Astrocyte (in vitro differentiated cells and primary cell): ENCODE results near the gene IDS. TPM values are rescaled to one million over a fixed set of nuclear protein-coding genes. Genes with fewer than 3 reads are reported as not detected.
A peak's percentile ranks its signal among the peaks of the same experiment; 100 is the strongest.

Source experiments
- DNase-seq: peaks from one replicate; pipeline ENCODE4 v3.0.0-alpha.2; 2010; ENCODE audit warnings: low read depth
- FAIRE-seq: peaks from 2 replicates; lab custom pipeline; 2011; peaks lifted over from hg19 to GRCh38; lab: Jason Lieb, UNC
- H2AFZ ChIP-seq: 2 replicates; pipeline ENCODE4 v1.6.0; 2012; ENCODE audit warnings: low read depth, low read length, inconsistent platforms
- H3K27ac ChIP-seq: 2 replicates; pipeline ENCODE4 v1.5.1; 2011; ENCODE audit warnings: low read depth, low read length, inconsistent platforms
- H3K27me3 ChIP-seq: 2 replicates; pipeline ENCODE4 v1.6.0; 2011; ENCODE audit warnings: low read length, inconsistent platforms; ENCODE audit not compliant: insufficient read depth
- H3K36me3 ChIP-seq: 2 replicates; pipeline ENCODE4 v1.5.1; 2011; ENCODE audit warnings: low read length, inconsistent platforms; ENCODE audit not compliant: insufficient read depth
- H3K4me1 ChIP-seq: 2 replicates; pipeline ENCODE4 v1.5.1; 2011; ENCODE audit warnings: low read length, inconsistent platforms; ENCODE audit not compliant: insufficient read depth
- H3K4me2 ChIP-seq: 2 replicates; pipeline ENCODE4 v1.6.0; 2012; ENCODE audit warnings: low read length, inconsistent platforms
- H3K4me3 ChIP-seq: 2 replicates; pipeline ENCODE4 v1.5.1; 2011; ENCODE audit warnings: low read depth, mild to moderate bottlenecking, low read length, inconsistent platforms; ENCODE audit not compliant: insufficient read depth
- H3K79me2 ChIP-seq: 2 replicates; pipeline ENCODE4 v1.6.0; 2012; ENCODE audit warnings: mild to moderate bottlenecking, low read length, inconsistent platforms; ENCODE audit not compliant: insufficient read depth
- H3K9ac ChIP-seq: 2 replicates; pipeline ENCODE4 v1.6.0; 2012; ENCODE audit warnings: mild to moderate bottlenecking, low read length, inconsistent platforms
- H3K9me3 ChIP-seq: 2 replicates; pipeline ENCODE4 v1.5.1; 2012; ENCODE audit warnings: low read depth, mild to moderate bottlenecking, low read length, inconsistent platforms; ENCODE audit not compliant: insufficient read depth
- H4K20me1 ChIP-seq: 2 replicates; pipeline ENCODE4 v1.6.0; 2012; ENCODE audit warnings: low read length, inconsistent platforms; ENCODE audit not compliant: insufficient read depth
- H3K27ac Mint-ChIP-seq: one replicate; pipeline ENCODE4 v1.8.0; 2021; ENCODE audit warnings: mild to moderate bottlenecking, mixed read lengths; ENCODE audit not compliant: unreplicated experiment
- H3K27me3 Mint-ChIP-seq: one replicate; pipeline ENCODE4 v1.8.0; 2021; ENCODE audit warnings: low read depth, mixed read lengths; ENCODE audit not compliant: unreplicated experiment
- H3K36me3 Mint-ChIP-seq: one replicate; pipeline ENCODE4 v1.8.0; 2021; ENCODE audit warnings: low read depth, mixed read lengths; ENCODE audit not compliant: unreplicated experiment
- H3K4me1 Mint-ChIP-seq: one replicate; pipeline ENCODE4 v1.8.0; 2021; ENCODE audit warnings: low read depth, mixed read lengths; ENCODE audit not compliant: unreplicated experiment
- H3K4me3 Mint-ChIP-seq: one replicate; pipeline ENCODE4 v1.8.0; 2021; ENCODE audit warnings: mild to moderate bottlenecking, moderate library complexity, mixed read lengths; ENCODE audit not compliant: unreplicated experiment
- H3K9me3 Mint-ChIP-seq: one replicate; pipeline ENCODE4 v1.8.0; 2021; ENCODE audit warnings: mild to moderate bottlenecking, mixed read lengths; ENCODE audit not compliant: unreplicated experiment
- CTCF ChIP-seq: IDR thresholded peaks from 2 replicates; pipeline ENCODE4 v1.5.1; 2011; ENCODE audit warnings: low read depth, mild to moderate bottlenecking, inconsistent platforms, low read length, moderate library complexity; ENCODE audit not compliant: insufficient read depth
- EZH2 ChIP-seq: IDR thresholded peaks from 2 replicates; pipeline ENCODE4 v1.6.1; 2012; ENCODE audit warnings: mild to moderate bottlenecking, low read length, inconsistent platforms; ENCODE audit not compliant: insufficient read depth
- total RNA-seq: library from RNA; stranded (reverse); gene quantifications from 2 replicates; pipeline ENCODE4 v1.2.1, GENCODE V29; 2021

IDS gene
- total RNA-seq, 1 donor from 2014 or later = 130 TPM

GRCh38 chrX:149473092-149473491, 32.0 kb downstream of the IDS start:
- no peak overlapping the region for H3K27ac ChIP-seq
- DNase-seq (no peak), FAIRE-seq (no peak)
- Mint-ChIP-seq H3K9me3 (peaks cover 3% of the 10 kb centered on the region), H3K4me3 (no peak overlapping the region), H3K4me1 (peaks cover 3% of the 10 kb centered on the region), H3K27me3 (no peaks in the 10 kb centered on the region), H3K36me3 (peaks cover 3% of the 10 kb centered on the region), H3K27ac (no peak overlapping the region)
- no peaks in the 10 kb centered on the region for H3K27me3 ChIP-seq
- H4K20me1 ChIP-seq = no peaks in the 10 kb centered on the region
- no peak overlapping the region for H3K4me2 ChIP-seq
- H3K36me3 ChIP-seq = no peaks in the 10 kb centered on the region
- no peak overlapping the region for H2AFZ ChIP-seq
- TF ChIP-seq CTCF = no peak
- no peak for TF ChIP-seq EZH2
- no peak overlapping the region for H3K9ac ChIP-seq
- no peak overlapping the region for H3K4me3 ChIP-seq
- H3K79me2 ChIP-seq = no peaks in the 10 kb centered on the region
- no peaks in the 10 kb centered on the region for H3K9me3 ChIP-seq
- no peaks in the 10 kb centered on the region for H3K4me1 ChIP-seq

GRCh38 chrX:149472625-149473024, 32.5 kb downstream of the IDS start:
- no peaks in the 10 kb centered on the region for H4K20me1 ChIP-seq
- H3K4me3 Mint-ChIP-seq = no peak overlapping the region
- no peak for TF ChIP-seq EZH2
- no peak for TF ChIP-seq CTCF
- H3K36me3 Mint-ChIP-seq = peaks cover 3% of the 10 kb centered on the region
- no peak for DNase-seq
- no peak overlapping the region for H3K4me2 ChIP-seq
- H3K79me2 ChIP-seq = no peaks in the 10 kb centered on the region
- H3K9me3 Mint-ChIP-seq = peaks cover 3% of the 10 kb centered on the region
- no peak overlapping the region for H3K27ac ChIP-seq
- no peaks in the 10 kb centered on the region for H3K36me3 ChIP-seq
- H3K27ac Mint-ChIP-seq = no peak overlapping the region
- H3K27me3 ChIP-seq = no peaks in the 10 kb centered on the region
- peaks cover 3% of the 10 kb centered on the region for H3K4me1 Mint-ChIP-seq
- H3K9me3 ChIP-seq = no peaks in the 10 kb centered on the region
- no peak overlapping the region for H3K9ac ChIP-seq
- H3K27me3 Mint-ChIP-seq = no peaks in the 10 kb centered on the region
- no peak overlapping the region for H2AFZ ChIP-seq
- FAIRE-seq = no peak
- H3K4me1 ChIP-seq = no peaks in the 10 kb centered on the region
- no peak overlapping the region for H3K4me3 ChIP-seq

GRCh38 chrX:149471397-149471796, 33.7 kb downstream of the IDS start:
- peak overlapping the region; percentile 23 for H3K4me3 ChIP-seq
- Mint-ChIP-seq H3K9me3 (peaks cover 3% of the 10 kb centered on the region), H3K27ac (no peak overlapping the region), H3K4me1 (peaks cover 3% of the 10 kb centered on the region), H3K27me3 (no peaks in the 10 kb centered on the region), H3K36me3 (no peaks in the 10 kb centered on the region), H3K4me3 (no peak overlapping the region)
- no peak overlapping the region for H2AFZ ChIP-seq
- no peak for DNase-seq
- peak overlapping the region; percentile 79 for H3K4me2 ChIP-seq
- H3K9ac ChIP-seq = peak overlapping the region; percentile 59
- peak; percentile 52 for FAIRE-seq
- H3K79me2 ChIP-seq = no peaks in the 10 kb centered on the region
- no peaks in the 10 kb centered on the region for H3K4me1 ChIP-seq
- no peaks in the 10 kb centered on the region for H3K27me3 ChIP-seq
- H3K27ac ChIP-seq = no peak overlapping the region
- no peaks in the 10 kb centered on the region for H3K9me3 ChIP-seq
- no peaks in the 10 kb centered on the region for H4K20me1 ChIP-seq
- H3K36me3 ChIP-seq = no peaks in the 10 kb centered on the region
- TF ChIP-seq EZH2 (no peak), CTCF (no peak)
